IPS-20b (cell line): ENCODE data around the gene IL1A.

ENCODE experiments used
- H3K27ac ChIP-seq: one replicate; pipeline ENCODE4 v1.5.1; 2013; ENCODE audit warnings: low read length
- H3K27me3 ChIP-seq: 2 replicates; pipeline ENCODE4 v1.6.1; 2013; ENCODE audit warnings: mild to moderate bottlenecking, low read length, inconsistent platforms; ENCODE audit not compliant: insufficient read depth
- H3K36me3 ChIP-seq: 2 replicates; pipeline ENCODE4 v1.6.1; 2013; ENCODE audit warnings: low read depth, mild to moderate bottlenecking, inconsistent platforms, low read length, moderate library complexity; ENCODE audit not compliant: insufficient read depth
- H3K4me1 ChIP-seq: 2 replicates; pipeline ENCODE4 v1.6.1; 2013; ENCODE audit warnings: mild to moderate bottlenecking, control low read depth, inconsistent platforms, low read length, moderate library complexity; ENCODE audit not compliant: insufficient read depth
- H3K4me3 ChIP-seq: 2 replicates; pipeline ENCODE4 v1.5.1; 2013; ENCODE audit warnings: mild to moderate bottlenecking, low read length, inconsistent platforms
- H3K9ac ChIP-seq: 2 replicates; pipeline ENCODE4 v1.6.1; 2013; ENCODE audit warnings: low read depth, mild to moderate bottlenecking, inconsistent platforms, low read length, moderate library complexity
- H3K9me3 ChIP-seq: 2 replicates; pipeline ENCODE4 v1.6.1; 2013; ENCODE audit warnings: mild to moderate bottlenecking, low read depth, low read length, inconsistent platforms; ENCODE audit not compliant: insufficient read depth

Gene IL1A

DNA sequence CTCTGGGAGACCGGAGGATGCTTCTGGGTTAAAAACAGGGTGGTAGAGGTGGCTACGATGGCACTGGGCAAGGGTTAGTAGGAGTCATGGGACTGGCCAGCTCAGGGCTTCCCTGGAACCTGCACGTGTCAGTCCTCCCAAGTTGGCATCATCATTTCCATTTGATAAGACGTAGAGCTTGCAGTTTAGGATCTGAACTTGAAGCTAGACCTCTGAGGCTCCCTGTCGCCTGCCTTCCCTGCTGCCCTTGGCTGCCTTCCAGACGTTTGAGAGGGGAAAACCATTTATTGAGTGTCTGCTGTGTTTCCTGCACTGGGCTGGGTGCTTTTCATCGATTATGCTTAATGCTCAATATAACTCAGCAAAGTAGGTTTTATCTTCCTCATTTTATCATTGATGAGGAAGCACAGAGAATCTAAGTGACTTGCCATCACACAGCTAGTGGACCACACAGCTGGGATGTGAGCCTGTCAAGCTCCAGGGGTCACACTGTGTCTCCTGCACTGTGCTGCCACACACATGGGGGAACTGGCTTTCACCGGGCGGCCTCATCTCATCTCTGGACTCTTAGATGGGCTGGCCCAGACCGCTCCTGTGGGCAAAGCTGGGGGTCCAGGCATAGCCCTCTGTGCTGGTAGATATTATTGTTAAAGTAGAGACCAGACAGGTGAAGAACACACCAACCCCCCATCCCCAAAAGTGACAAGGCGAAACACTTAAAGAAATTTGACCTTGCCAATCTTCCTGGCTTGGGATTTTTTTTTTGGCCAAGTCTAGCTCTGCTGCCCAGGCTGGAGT, 55.7 kb downstream of the IL1A start:
- Histone ChIP-seq H3K4me3 (no peak overlapping the region), H3K4me1 (no peaks in the 10 kb centered on the region), H3K27me3 (no peaks in the 10 kb centered on the region), H3K9ac (no peak overlapping the region), H3K9me3 (no peaks in the 10 kb centered on the region), H3K27ac (no peak overlapping the region), H3K36me3 (no peaks in the 10 kb centered on the region)

DNA sequence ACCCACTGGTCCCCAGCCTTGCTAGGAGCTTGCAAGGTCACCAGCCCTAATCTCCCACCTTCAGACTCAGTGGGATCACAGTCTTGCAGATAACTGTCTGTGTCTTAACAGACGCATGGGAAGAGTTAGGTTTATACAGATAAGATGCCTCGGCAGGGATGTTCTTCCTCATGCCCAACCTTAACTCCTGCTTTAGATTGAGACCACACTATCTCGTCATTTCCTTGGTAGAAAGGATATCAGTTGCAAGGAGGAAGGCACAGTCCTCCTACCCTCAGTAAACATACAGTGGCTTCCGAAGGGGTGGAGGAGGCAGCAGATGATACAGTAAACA, 56.3 kb downstream of the IL1A start:
- Histone ChIP-seq H3K9me3 (no peaks in the 10 kb centered on the region), H3K9ac (no peak overlapping the region), H3K36me3 (no peaks in the 10 kb centered on the region), H3K27ac (no peak overlapping the region), H3K4me3 (no peak overlapping the region), H3K27me3 (no peaks in the 10 kb centered on the region), H3K4me1 (no peaks in the 10 kb centered on the region)

DNA sequence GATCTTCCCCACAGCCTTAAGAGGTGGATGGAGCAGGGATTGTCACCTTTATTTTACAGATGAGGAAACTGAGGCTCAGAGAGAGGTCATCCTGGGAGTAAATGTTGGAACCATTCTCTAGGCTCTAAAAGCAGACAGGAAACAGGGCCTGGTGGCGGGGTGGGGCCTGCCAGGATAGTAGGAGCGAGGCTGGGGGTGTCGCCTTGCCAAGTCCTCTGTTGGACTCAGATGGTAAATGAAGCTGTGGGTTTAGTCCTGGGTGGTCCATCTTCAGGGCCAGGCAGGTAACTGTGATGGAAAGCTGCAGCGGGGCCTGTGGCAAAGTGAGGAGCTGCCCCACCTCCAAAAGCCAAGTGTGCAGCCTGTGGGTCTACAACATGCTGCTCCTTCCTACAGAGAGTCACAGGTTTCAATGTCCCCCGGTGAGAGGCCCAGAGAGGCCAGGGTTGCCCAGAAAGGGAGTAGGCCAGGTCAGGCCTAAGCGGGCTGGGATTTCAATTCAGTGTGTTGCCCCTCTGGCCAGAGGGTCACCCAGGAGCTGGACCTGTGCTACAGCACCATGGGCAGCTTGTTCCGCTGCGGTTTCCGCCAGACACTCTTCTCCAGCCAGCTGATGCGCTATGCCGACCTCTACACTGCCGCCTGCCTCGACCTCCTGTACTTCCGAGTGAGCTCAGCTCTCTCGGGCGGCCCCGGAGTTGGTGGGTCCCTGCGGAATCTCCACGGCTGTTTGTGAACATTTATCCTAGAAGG, 56.8 kb downstream of the IL1A start:
- Histone ChIP-seq H3K9ac (no peak overlapping the region), H3K4me1 (no peaks in the 10 kb centered on the region), H3K27me3 (no peaks in the 10 kb centered on the region), H3K9me3 (no peaks in the 10 kb centered on the region), H3K27ac (no peak overlapping the region), H3K4me3 (no peak overlapping the region), H3K36me3 (no peaks in the 10 kb centered on the region)

DNA sequence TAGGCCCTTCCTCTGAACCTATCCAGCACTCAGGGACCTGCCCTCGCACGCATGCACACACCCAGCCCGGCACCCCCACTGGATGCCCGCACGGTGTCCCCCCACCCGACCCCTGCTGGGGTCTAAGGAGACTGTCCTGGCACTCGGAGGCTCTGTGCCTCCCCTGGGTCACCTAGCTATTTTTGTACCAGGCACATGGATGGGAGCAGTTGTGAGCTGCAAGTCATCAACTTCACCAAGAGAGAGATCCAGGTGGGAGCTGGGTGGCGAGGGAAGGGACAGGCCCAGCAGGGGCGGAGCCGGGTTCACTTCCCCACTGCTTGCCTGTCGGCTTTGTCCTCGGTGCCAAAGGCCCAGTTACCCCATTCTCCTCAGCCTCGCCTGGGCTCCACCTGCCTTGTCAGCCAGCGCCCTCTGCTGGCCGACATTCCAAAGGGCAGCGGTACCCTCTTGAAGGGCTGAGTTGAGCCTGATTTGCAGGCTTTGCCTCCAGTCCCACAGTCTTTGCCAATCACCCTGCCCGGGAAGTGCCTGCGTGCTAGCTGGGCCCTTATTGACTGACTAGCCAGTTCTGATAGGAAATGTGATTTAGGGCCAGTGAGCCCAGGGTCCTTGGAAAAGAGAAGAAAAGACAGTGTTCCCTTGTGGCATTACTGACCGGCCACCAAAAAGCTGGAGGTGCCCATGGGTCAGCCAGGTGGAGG, 57.7 kb downstream of the IL1A start:
- H3K36me3 ChIP-seq = no peaks in the 10 kb centered on the region
- H3K27me3 ChIP-seq = no peaks in the 10 kb centered on the region
- H3K4me1 ChIP-seq = no peaks in the 10 kb centered on the region
- H3K9me3 ChIP-seq = no peaks in the 10 kb centered on the region
- H3K27ac ChIP-seq = no peak overlapping the region
- no peak overlapping the region for H3K9ac ChIP-seq
- no peak overlapping the region for H3K4me3 ChIP-seq

DNA sequence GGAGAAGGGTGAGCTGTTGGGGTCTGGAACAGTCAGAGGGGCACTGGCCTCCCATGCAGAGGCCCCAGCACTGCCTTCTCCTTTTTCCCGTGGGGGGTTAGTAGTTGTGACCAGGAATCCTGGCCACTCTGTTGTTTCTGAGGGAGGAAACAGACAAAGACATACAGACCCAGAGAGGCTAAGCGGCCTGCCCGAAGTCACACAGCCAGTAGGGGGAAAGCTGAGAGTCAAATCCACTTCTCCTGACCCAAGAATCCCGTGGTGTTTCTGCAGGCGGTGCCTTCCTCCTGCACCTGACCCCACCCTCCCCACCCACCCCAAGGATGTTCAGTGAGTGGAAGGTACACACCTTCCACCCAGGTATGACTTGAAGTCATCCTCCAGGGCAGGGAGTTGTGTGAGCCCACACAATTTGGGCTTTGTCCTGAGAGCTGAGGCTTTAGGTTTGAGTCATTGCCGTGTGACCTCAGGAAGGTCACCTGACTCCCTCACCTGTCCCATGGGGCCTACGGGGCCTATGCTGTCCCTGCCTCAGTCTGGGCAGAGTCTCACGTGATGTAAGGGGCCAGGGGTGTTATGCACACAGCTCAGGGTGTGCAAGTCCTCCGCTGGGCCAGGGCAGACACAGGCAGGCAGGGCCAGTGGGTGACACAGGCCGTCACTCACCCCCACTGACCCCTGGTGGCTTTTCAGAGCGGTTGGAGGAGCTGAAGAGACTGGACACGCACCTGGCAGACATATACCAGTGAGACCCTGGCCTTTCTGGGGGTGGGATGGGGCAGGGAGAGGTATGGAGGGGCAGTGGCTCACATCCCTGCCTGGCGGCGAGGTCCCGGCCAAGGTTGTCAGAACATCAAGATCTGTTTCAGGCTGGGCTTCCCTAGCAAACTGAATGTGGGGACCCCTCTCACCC, 58.5 kb downstream of the IL1A start:
- no peaks in the 10 kb centered on the region for H3K4me1 ChIP-seq
- H3K36me3 ChIP-seq = no peaks in the 10 kb centered on the region
- H3K27me3 ChIP-seq = no peaks in the 10 kb centered on the region
- H3K4me3 ChIP-seq = no peak overlapping the region
- H3K9ac ChIP-seq = no peak overlapping the region
- H3K9me3 ChIP-seq = no peaks in the 10 kb centered on the region
- no peak overlapping the region for H3K27ac ChIP-seq

DNA sequence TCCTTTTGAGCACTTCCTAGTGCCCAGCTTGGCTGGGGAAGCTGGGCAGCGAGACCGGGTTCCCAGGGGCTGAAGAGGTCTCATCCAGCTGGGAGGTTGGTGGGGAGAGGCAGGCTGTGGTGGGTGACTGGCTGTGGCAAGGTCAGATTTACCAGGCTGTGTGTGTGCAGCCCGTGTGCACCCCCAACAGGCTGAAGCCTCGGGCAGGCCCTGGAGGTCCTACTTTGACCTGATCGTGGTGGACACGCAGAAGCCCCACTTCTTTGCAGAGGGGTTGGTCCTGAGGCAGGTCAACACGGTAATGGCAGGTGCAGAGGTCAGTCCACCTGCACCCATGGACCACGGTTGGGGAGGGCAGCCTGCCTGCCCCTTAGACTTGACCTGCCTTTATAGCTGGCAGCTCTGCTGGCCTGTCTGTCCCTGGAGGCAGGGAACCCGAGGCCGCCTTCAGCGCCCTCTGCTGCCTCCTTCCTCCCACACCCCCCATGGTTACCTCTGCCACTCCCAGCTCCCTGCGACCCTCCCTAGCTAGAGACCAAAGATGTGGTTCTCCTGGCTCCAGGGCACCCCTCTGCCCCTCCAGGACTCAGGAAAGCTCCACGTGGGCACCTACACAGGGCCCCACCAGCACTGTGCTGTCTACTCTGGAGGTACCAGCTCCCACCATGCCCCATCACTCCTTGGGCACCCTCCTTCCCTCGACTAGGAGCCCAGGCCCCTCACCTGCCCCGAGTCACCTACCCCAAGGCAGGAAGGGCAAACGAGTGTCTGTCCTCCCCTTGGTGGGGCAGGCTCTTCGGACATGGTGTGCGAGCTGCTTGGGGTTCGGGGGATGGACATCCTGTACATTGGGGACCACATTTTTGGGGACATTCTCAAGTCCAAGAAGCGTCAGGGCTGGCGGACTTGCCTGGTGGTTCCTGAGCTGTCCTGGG, 59.4 kb downstream of the IL1A start:
- H3K27ac ChIP-seq = no peak overlapping the region
- no peak overlapping the region for H3K9ac ChIP-seq
- no peaks in the 10 kb centered on the region for H3K27me3 ChIP-seq
- H3K4me3 ChIP-seq = no peak overlapping the region
- no peaks in the 10 kb centered on the region for H3K4me1 ChIP-seq
- H3K9me3 ChIP-seq = no peaks in the 10 kb centered on the region
- H3K36me3 ChIP-seq = no peaks in the 10 kb centered on the region

DNA sequence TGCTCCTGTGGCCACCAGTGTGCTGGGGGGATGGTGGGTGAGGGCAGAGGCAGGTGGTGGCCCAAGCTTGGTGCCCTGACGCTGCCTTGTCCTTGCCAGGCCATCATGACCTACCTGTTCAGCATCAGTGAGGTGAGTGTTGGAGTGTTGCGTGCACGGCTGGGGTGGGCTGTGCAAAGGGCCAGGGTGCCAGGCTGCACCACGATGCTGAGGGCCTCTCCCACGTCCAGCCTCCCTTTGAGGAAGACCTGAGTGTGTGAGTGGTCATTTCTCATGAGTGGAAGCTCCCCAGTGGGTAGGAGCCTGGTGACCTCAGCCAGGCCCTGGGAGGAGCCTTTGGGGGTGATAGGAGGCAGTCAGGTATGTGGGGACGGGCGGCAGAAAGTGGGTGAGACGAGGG, 60.3 kb downstream of the IL1A start:
- Histone ChIP-seq H3K27ac (no peak overlapping the region), H3K4me1 (no peaks in the 10 kb centered on the region), H3K36me3 (no peaks in the 10 kb centered on the region), H3K4me3 (no peak overlapping the region), H3K9ac (no peak overlapping the region), H3K9me3 (no peaks in the 10 kb centered on the region), H3K27me3 (no peaks in the 10 kb centered on the region)
